GM21576 (cell line): ENCODE measurements around the gene KNDC1.
"Not testable (repeated sequence)": the region's sequence is repeated elsewhere in the genome, so short reads cannot be mapped to it uniquely, and the experiment has no call there.

ENCODE experiments used
- ATAC-seq: cut with Tn5 transposase; IDR thresholded peaks from one replicate; pipeline ENCODE4 v1.9.1; 2021; ENCODE audit warnings: mild to moderate bottlenecking, moderate library complexity; ENCODE audit not compliant: unreplicated experiment

KNDC1 gene

GRCh38 chr10:133139551-133140065 lies 20.4 kb upstream of the KNDC1 start:
- ATAC-seq: no peak

GRCh38 chr10:133140417-133141143 lies 19.4 kb upstream of the KNDC1 start:
- no peak for ATAC-seq

- ATAC-seq: no peak
These were observed 18.7 kb upstream of the KNDC1 start for GRCh38 chr10:133141144-133141957.

GRCh38 chr10:133141958-133142340 lies 18.1 kb upstream of the KNDC1 start:
- ATAC-seq: no peak

- ATAC-seq: no peak
These were observed 17.4 kb upstream of the KNDC1 start for GRCh38 chr10:133142523-133143199.

- ATAC-seq: no peak
These were observed 16.9 kb upstream of the KNDC1 start for GRCh38 chr10:133143200-133143533.

GRCh38 chr10:133143546-133143945 lies 16.5 kb upstream of the KNDC1 start:
- no peak for ATAC-seq

GRCh38 chr10:133144771-133145170 lies 15.2 kb upstream of the KNDC1 start:
- ATAC-seq: no peak

- no peak for ATAC-seq
These were observed 9.8 kb upstream of the KNDC1 start for GRCh38 chr10:133150226-133150625.

GRCh38 chr10:133150656-133151055 lies 9.4 kb upstream of the KNDC1 start:
- ATAC-seq: no peak

GRCh38 chr10:133151071-133151470 lies 8.9 kb upstream of the KNDC1 start:
- not testable (repeated sequence) for ATAC-seq

- ATAC-seq: no peak
These were observed 8.5 kb upstream of the KNDC1 start for GRCh38 chr10:133151543-133151972.

GRCh38 chr10:133154411-133154810 lies 5.6 kb upstream of the KNDC1 start:
- no peak for ATAC-seq

GRCh38 chr10:133154996-133155778 lies 4.8 kb upstream of the KNDC1 start:
- ATAC-seq: no peak

GRCh38 chr10:133156674-133157579 lies 3.1 kb upstream of the KNDC1 start:
- no peak for ATAC-seq

- no peak for ATAC-seq
These were observed 2.2 kb upstream of the KNDC1 start for GRCh38 chr10:133157662-133158436.

GRCh38 chr10:133158437-133158755 lies 1.6 kb upstream of the KNDC1 start:
- ATAC-seq: no peak

GRCh38 chr10:133158756-133159610 lies 1.0 kb upstream of the KNDC1 start:
- ATAC-seq: no peak
